Transverse colon (tissue), 4 donors: ENCODE data around the gene MCM3. TPM values are rescaled to one million over a fixed set of nuclear protein-coding genes. Genes with fewer than 3 reads are reported as not detected.

Source experiments
- DNase-seq: peaks from one replicate; pipeline ENCODE4 v3.0.0-alpha.2; 2019
- H3K27ac ChIP-seq, 4 donors: fragments of 200-600 bp; sonication (generic); 2 replicates each; pipeline ENCODE4 v1.5.1; 2016 to 2018; ENCODE audit warnings: inconsistent platforms in 4 of 4
- H3K27me3 ChIP-seq: fragments of 200-600 bp; sonication (generic); 2 replicates; pipeline ENCODE4 v1.5.1; 2017; ENCODE audit warnings: inconsistent platforms
- H3K36me3 ChIP-seq, 4 donors: fragments of 200-600 bp; sonication (generic); 2 replicates each; pipeline ENCODE4 v1.5.1; 2017 to 2019; ENCODE audit warnings: inconsistent platforms in 4 of 4
- H3K4me1 ChIP-seq, 4 donors: fragments of 200-600 bp; sonication (generic); 2 replicates each; pipeline ENCODE4 v1.5.1; 2017 to 2020; ENCODE audit warnings: inconsistent platforms in 4 of 4
- H3K4me3 ChIP-seq, 4 donors: fragments of 200-600 bp; sonication (generic); 1 replicate in 1 of 4; 2 replicates in 3 of 4; pipeline versions ENCODE4 v1.5.1 to v1.6.1; 2017 to 2019; ENCODE audit warnings: inconsistent platforms in 4 of 4
- H3K9me3 ChIP-seq, 2 donors: fragments of 200-600 bp; sonication (generic); 2 replicates each; pipeline ENCODE4 v1.5.1; 2017 to 2019; ENCODE audit warnings: inconsistent platforms in 2 of 2
- CTCF ChIP-seq, 5 experiments: fragments of 200-600 bp in 3 of 5; fragments of 450-650 bp in 2 of 5; sonication (generic) in 3 of 5; IDR thresholded peaks; 1 replicate in 2 of 5; 2 replicates in 3 of 5; pipeline ENCODE4 v1.5.1; 2016 to 2017; ENCODE audit warnings: antibody characterized with exemption in 5 of 5, inconsistent platforms in 3 of 5, mild to moderate bottlenecking in 2 of 5, moderate library complexity in 1 of 5
- EP300 ChIP-seq: sonication (generic); formaldehyde crosslinking; IDR thresholded peaks from one replicate; pipeline ENCODE4 v1.6.1; 2017; ENCODE audit warnings: antibody characterized with exemption, low read depth
- POLR2A ChIP-seq: fragments of 450-650 bp; IDR thresholded peaks from one replicate; pipeline ENCODE4 v1.6.1; 2016; ENCODE audit warnings: antibody characterized with exemption, mild to moderate bottlenecking, moderate library complexity
- POLR2AphosphoS5 ChIP-seq, 3 donors: sonication (generic); formaldehyde crosslinking; IDR thresholded peaks; one replicate each; pipeline ENCODE4 v1.6.1; 2016; ENCODE audit warnings: antibody characterized with exemption in 3 of 3
- WGBS, 2 donors: methylation state at CpG; one replicate each; pipeline ENCODE4 v1.1.5; 2018; ENCODE audit warnings: low coverage in 1 of 2; 5-methylcytosine and 5-hydroxymethylcytosine counted together
- in situ Hi-C, 4 donors: fragments of 200-750 bp; cut with MboI; loops; one replicate each; pipeline versions ENCODE4 v1.15.0 to v1.15.1; 2017; ENCODE audit warnings: low sequenced_read_pairs in 3 of 4, low pct_ligation_motif_present in 1 of 4, low pct_unique_long_range_greater_than_20kb in 1 of 4
- intact Hi-C: fragments of 100-400 bp; cut with DNase I; formaldehyde crosslinking; loops from one replicate; pipeline ENCODE4 v1.15.1; 2023; ENCODE audit warnings: low total_unique reads
- total RNA-seq, 4 donors: library from RNA; depleted of rRNA; stranded (reverse); fragments of >200 nt; gene quantifications; one replicate each; pipeline ENCODE4 v1.1.0, GENCODE V29; 2016

Gene MCM3
- total RNA-seq, 4 donors from 2014 or later = 13.5 to 27.3 (median 24.2) TPM

GRCh38 chr6:52312461-52312860 is 27.9 kb upstream of the MCM3 start:
- no peak for TF ChIP-seq EP300
- no peak for TF ChIP-seq POLR2AphosphoS5 (IDR thresholded peaks at IDR 0.05)
- TF ChIP-seq CTCF (IDR thresholded peaks at IDR 0.05) = no peak
- TF ChIP-seq POLR2A = no peak
- intact Hi-C loops = no loop called here
- in situ Hi-C loops = no loop called here

GRCh38 chr6:52310932-52311331 is 26.4 kb upstream of the MCM3 start:
- peaks cover 0 to 23% (median 2%) of the 10 kb centered on the region in 4 donors for H3K4me1 ChIP-seq
- intact Hi-C loops = loop anchor here (1.0 kb wide), 1 partner anchor 28 kb away; no protein-coding TSS in a partner anchor
- no peak for DNase-seq
- no peak overlapping the region for H3K4me3 ChIP-seq
- H3K9me3 ChIP-seq = no peaks in the 10 kb centered on the region
- WGBS, 2 donors = 60 to 67% methylated on average over 1 to 3 of the region's 3 CpGs
- in situ Hi-C loops = no loop called here
- H3K27me3 ChIP-seq = no peaks in the 10 kb centered on the region
- TF ChIP-seq POLR2AphosphoS5 (IDR thresholded peaks at IDR 0.05) (no peak), EP300 (no peak), POLR2A (no peak), CTCF (IDR thresholded peaks at IDR 0.05) (no peak)
- H3K27ac ChIP-seq = no peak overlapping the region
- H3K36me3 ChIP-seq = no peaks in the 10 kb centered on the region

More at GRCh38 chr6:52312461-52312860, 27.9 kb upstream of the MCM3 start:
- Histone ChIP-seq H3K9me3 (no peaks in the 10 kb centered on the region), H3K4me3 (no peak overlapping the region), H3K27ac (no peak overlapping the region), H3K4me1 (peaks cover 0 to 16% (median 2%) of the 10 kb centered on the region in 4 donors), H3K36me3 (no peaks in the 10 kb centered on the region), H3K27me3 (no peaks in the 10 kb centered on the region)
- WGBS, 2 donors = 81 to 93% methylated on average over 2 of the region's 2 CpGs
- no peak for DNase-seq

GRCh38 chr6:52307900-52308372 is 23.4 kb upstream of the MCM3 start:
- Histone ChIP-seq H3K4me1 (peaks cover 10 to 53% (median 26%) of the 10 kb centered on the region in 4 donors), H3K4me3 (no peak overlapping the region), H3K27ac (peak overlapping the region in 1 of 4 donors; percentile 37), H3K9me3 (no peaks in the 10 kb centered on the region), H3K36me3 (no peaks in the 10 kb centered on the region), H3K27me3 (no peaks in the 10 kb centered on the region)
- in situ Hi-C loops = no loop called here
- TF ChIP-seq CTCF (IDR thresholded peaks at IDR 0.05) = no peak
- TF ChIP-seq POLR2AphosphoS5 (IDR thresholded peaks at IDR 0.05) = no peak
- TF ChIP-seq POLR2A = no peak
- no peak for TF ChIP-seq EP300
- no peak for DNase-seq
- intact Hi-C loops = no loop called here
- 38 to 50% methylated on average over 1 of the region's 1 CpG for WGBS, 2 donors

- Histone ChIP-seq H3K36me3 (no peaks in the 10 kb centered on the region), H3K4me1 (peaks cover 10 to 54% (median 26%) of the 10 kb centered on the region in 4 donors), H3K4me3 (no peak overlapping the region), H3K27me3 (no peaks in the 10 kb centered on the region), H3K9me3 (no peaks in the 10 kb centered on the region), H3K27ac (peak overlapping the region in 1 of 4 donors; percentile 3)
- TF ChIP-seq EP300 = no peak
- TF ChIP-seq POLR2AphosphoS5 (IDR thresholded peaks at IDR 0.05) = no peak
- no peak for TF ChIP-seq CTCF (IDR thresholded peaks at IDR 0.05)
- TF ChIP-seq POLR2A = no peak
- in situ Hi-C loops = no loop called here
- intact Hi-C loops = no loop called here
- DNase-seq = no peak
- 74 to 76% methylated on average over 16 to 32 of the region's 32 CpGs for WGBS, 2 donors
These were observed 22.7 kb upstream of the MCM3 start for GRCh38 chr6:52306972-52307870.
